SK-N-SH (cell line): ENCODE data around the gene TAS1R1.

Experiments
- ELF1 ChIP-seq: IDR thresholded peaks from 2 replicates; pipeline ENCODE4 v1.4.0; 2012
- EP300 ChIP-seq, 2 experiments: IDR thresholded peaks; 2 replicates each; pipeline versions ENCODE4 v1.4.0 to v1.6.1; 2012; ENCODE audit warnings: borderline replicate concordance in 1 of 2, low read depth in 1 of 2, low read length in 1 of 2
- EZH2phosphoT487 ChIP-seq: fragments of 200-600 bp; sonication (generic); IDR thresholded peaks from 2 replicates; pipeline ENCODE4 v1.6.1; 2017; ENCODE audit warnings: low read depth, mixed run types, mild to moderate bottlenecking, antibody characterized with exemption, moderate library complexity, borderline replicate concordance
- FOXJ3 ChIP-seq: sonication (generic); formaldehyde crosslinking; IDR thresholded peaks from 2 replicates; pipeline ENCODE4 v1.5.1; 2020; ENCODE audit warnings: mild to moderate bottlenecking, missing genetic modification reagents
- MXI1 ChIP-seq: IDR thresholded peaks from 2 replicates; pipeline ENCODE4 v1.6.1; 2012; ENCODE audit warnings: mild to moderate bottlenecking, low read depth, low read length, improper control_type of control experiment
- NFIC ChIP-seq: IDR thresholded peaks from 2 replicates; pipeline ENCODE4 v1.4.0; 2012; ENCODE audit warnings: borderline replicate concordance
- POLR2AphosphoS5 ChIP-seq: IDR thresholded peaks from 2 replicates; pipeline ENCODE4 v1.6.1; 2012; ENCODE audit warnings: low read depth, low read length
- REST ChIP-seq: IDR thresholded peaks from 2 replicates; pipeline ENCODE4 v1.6.1; 2012; ENCODE audit warnings: mild to moderate bottlenecking, low read depth, low read length, moderate library complexity
- SIN3A ChIP-seq: IDR thresholded peaks from 2 replicates; pipeline ENCODE4 v1.6.1; 2012; ENCODE audit warnings: low read depth, mild to moderate bottlenecking, low read length, moderate library complexity, borderline replicate concordance
- SMC3 ChIP-seq: IDR thresholded peaks from 2 replicates; pipeline ENCODE4 v1.6.1; 2012; ENCODE audit warnings: low read depth, low read length, improper control_type of control experiment
- TAF1 ChIP-seq: IDR thresholded peaks from 2 replicates; pipeline ENCODE4 v1.6.1; 2012; ENCODE audit warnings: low read depth, mild to moderate bottlenecking, low read length, moderate library complexity, borderline replicate concordance
- TCF12 ChIP-seq: IDR thresholded peaks from 2 replicates; pipeline ENCODE4 v1.4.0; 2012
- YY1 ChIP-seq: IDR thresholded peaks from 2 replicates; pipeline ENCODE4 v1.4.0; 2012; ENCODE audit warnings: low read depth, mild to moderate bottlenecking
- TF ChIP-seq, protein P1 (sequence below): fragments of 200-600 bp; sonication (generic); IDR thresholded peaks from 2 replicates; pipeline ENCODE4 v1.6.1; 2017; ENCODE audit warnings: antibody characterized with exemption, mild to moderate bottlenecking, moderate library complexity

DNA sequence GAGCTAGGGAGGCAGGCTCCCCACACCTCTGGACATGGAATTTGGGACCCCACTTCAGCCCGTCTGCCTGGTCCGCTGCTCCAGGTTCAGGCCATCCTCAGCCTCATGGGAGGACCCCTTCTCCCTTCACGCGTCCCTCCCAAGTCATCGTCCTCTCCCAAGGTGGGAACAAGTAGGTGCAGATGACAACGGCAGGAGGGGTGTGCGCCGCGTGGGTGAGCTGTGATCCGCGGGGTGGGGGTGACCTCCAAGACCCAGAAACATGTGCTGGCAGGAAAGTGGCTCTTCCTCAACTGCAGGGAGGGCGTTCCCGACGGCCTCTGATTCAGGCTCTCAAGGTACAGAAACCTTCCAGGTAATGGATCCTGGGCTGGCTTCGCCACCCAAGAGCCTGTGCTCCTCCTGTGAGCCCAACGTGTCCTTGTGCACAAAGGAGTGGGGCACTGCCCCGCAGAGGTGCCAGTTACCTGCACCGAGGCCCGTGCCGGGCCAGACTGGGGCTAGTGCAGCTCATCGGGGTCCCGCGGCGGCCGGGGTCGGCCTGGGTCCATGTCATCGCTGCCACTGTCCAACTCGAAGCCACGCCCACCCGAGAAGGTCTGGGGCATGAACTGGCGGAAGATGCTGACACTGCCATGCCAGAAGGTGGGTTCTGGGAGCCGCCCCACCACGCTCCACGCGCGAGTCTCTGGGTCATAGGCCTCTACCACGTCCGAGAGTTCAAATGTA, 37.9 kb downstream of the TAS1R1 start:
- TF ChIP-seq EP300 (IDR thresholded peaks at IDR 0.05; ENCODE audit: borderline replicate concordance in 1 of 2, low read depth in 1 of 2, low read length in 1 of 2): no peak
- TF ChIP-seq, protein P1, sequence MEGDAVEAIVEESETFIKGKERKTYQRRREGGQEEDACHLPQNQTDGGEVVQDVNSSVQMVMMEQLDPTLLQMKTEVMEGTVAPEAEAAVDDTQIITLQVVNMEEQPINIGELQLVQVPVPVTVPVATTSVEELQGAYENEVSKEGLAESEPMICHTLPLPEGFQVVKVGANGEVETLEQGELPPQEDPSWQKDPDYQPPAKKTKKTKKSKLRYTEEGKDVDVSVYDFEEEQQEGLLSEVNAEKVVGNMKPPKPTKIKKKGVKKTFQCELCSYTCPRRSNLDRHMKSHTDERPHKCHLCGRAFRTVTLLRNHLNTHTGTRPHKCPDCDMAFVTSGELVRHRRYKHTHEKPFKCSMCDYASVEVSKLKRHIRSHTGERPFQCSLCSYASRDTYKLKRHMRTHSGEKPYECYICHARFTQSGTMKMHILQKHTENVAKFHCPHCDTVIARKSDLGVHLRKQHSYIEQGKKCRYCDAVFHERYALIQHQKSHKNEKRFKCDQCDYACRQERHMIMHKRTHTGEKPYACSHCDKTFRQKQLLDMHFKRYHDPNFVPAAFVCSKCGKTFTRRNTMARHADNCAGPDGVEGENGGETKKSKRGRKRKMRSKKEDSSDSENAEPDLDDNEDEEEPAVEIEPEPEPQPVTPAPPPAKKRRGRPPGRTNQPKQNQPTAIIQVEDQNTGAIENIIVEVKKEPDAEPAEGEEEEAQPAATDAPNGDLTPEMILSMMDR: no peak
- TF ChIP-seq POLR2AphosphoS5: no peak
- no peak for TF ChIP-seq TAF1
- no peak for TF ChIP-seq SMC3
- TF ChIP-seq YY1: no peak
- no peak for TF ChIP-seq NFIC
- TF ChIP-seq MXI1: no peak
- TF ChIP-seq SIN3A: no peak
- TF ChIP-seq TCF12: no peak
- no peak for TF ChIP-seq ELF1
- TF ChIP-seq EZH2phosphoT487: no peak
- no peak for TF ChIP-seq REST
- no peak for TF ChIP-seq FOXJ3 (CRISPR knock-in tag)
